ENCODE results near the gene PRCP.

PRCP gene

GRCh38 chr11:82810326-82810725, 89.9 kb downstream of the PRCP start:
- Histone ChIP-seq H3K79me1 (replicated peaks; ENCODE audit: low read length, poor library complexity, severe bottlenecking) (no peaks in the 10 kb centered on the region), H3K27ac (ENCODE audit: low read length, poor library complexity, severe bottlenecking) (no peak overlapping the region), H2BK15ac (ENCODE audit: low read depth, poor library complexity, severe bottlenecking) (no peak overlapping the region), H3K27me3 (ENCODE audit: control insufficient read depth in 1 of 2, insufficient read depth in 1 of 2, low read length in 2 of 2) (peaks cover 0 to 26% of the 10 kb centered on the region in 2 experiments), H2BK120ac (ENCODE audit: low read depth, low read length) (no peak overlapping the region), H2AFZ (ENCODE audit: low read depth, low read length) (no peak overlapping the region), H3K9ac (ENCODE audit: low read length) (no peak overlapping the region), H3K36me3 (ENCODE audit: control insufficient read depth in 1 of 2, insufficient read depth in 2 of 2, low read depth in 1 of 2, low read length in 2 of 2) (no peaks in the 10 kb centered on the region), H3K4me2 (ENCODE audit: low read length, poor library complexity, severe bottlenecking) (no peak overlapping the region), H3K4me3 (ENCODE audit: insufficient read depth in 1 of 2, low read depth in 1 of 2, low read length in 2 of 2) (no peak overlapping the region), H3K4me1 (ENCODE audit: control insufficient read depth, insufficient read depth, low read depth, low read length) (peaks cover 3% of the 10 kb centered on the region), H2AK5ac (ENCODE audit: low read length, severe bottlenecking) (no peak overlapping the region), H3K4ac (ENCODE audit: low read depth in 1 of 2, low read length in 2 of 2) (no peak overlapping the region), H4K8ac (ENCODE audit: low read length) (no peak overlapping the region), H3K23ac (ENCODE audit: low read length in 2 of 2) (no peak overlapping the region), H3K18ac (ENCODE audit: low read depth in 1 of 2, low read length in 2 of 2) (no peak overlapping the region), H3K14ac (ENCODE audit: low read length in 2 of 2) (no peak overlapping the region), H2BK5ac (ENCODE audit: low read depth, low read length, poor library complexity, severe bottlenecking) (no peak overlapping the region), H4K91ac (ENCODE audit: low read length) (no peak overlapping the region), H3K9me3 (ENCODE audit: control insufficient read depth, low read length) (no peaks in the 10 kb centered on the region), H2BK12ac (ENCODE audit: low read length in 2 of 2) (no peak overlapping the region)
- peak; percentile 8 for DNase-seq
- no CpG with 5 or more reads among the region's 1 CpG for WGBS

GRCh38 chr11:82807646-82808045, 92.6 kb downstream of the PRCP start:
- Histone ChIP-seq H3K4me2 (ENCODE audit: low read length, poor library complexity, severe bottlenecking) (no peak overlapping the region), H3K18ac (ENCODE audit: low read depth in 1 of 2, low read length in 2 of 2) (no peak overlapping the region)
- WGBS = 88% methylated on average over 1 of the region's 3 CpGs

GRCh38 chr11:82802710-82803109, 97.5 kb downstream of the PRCP start:
- no peak for DNase-seq
- Histone ChIP-seq H2BK12ac (ENCODE audit: low read length in 2 of 2) (no peak overlapping the region), H3K23ac (ENCODE audit: low read length in 2 of 2) (no peak overlapping the region), H4K91ac (ENCODE audit: low read length) (no peak overlapping the region), H3K9ac (ENCODE audit: low read length) (no peak overlapping the region), H2BK5ac (ENCODE audit: low read depth, low read length, poor library complexity, severe bottlenecking) (no peak overlapping the region), H2BK15ac (ENCODE audit: low read depth, poor library complexity, severe bottlenecking) (no peak overlapping the region), H3K4me1 (ENCODE audit: control insufficient read depth, insufficient read depth, low read depth, low read length) (no peaks in the 10 kb centered on the region), H3K14ac (ENCODE audit: low read length in 2 of 2) (no peak overlapping the region), H2BK120ac (ENCODE audit: low read depth, low read length) (no peak overlapping the region), H3K79me1 (replicated peaks; ENCODE audit: low read length, poor library complexity, severe bottlenecking) (no peaks in the 10 kb centered on the region), H3K18ac (ENCODE audit: low read depth in 1 of 2, low read length in 2 of 2) (no peak overlapping the region), H2AK5ac (ENCODE audit: low read length, severe bottlenecking) (no peak overlapping the region), H3K4me2 (ENCODE audit: low read length, poor library complexity, severe bottlenecking) (no peak overlapping the region), H3K4ac (ENCODE audit: low read depth in 1 of 2, low read length in 2 of 2) (no peak overlapping the region), H3K27ac (ENCODE audit: low read length, poor library complexity, severe bottlenecking) (no peak overlapping the region), H4K8ac (ENCODE audit: low read length) (no peak overlapping the region), H3K4me3 (ENCODE audit: insufficient read depth in 1 of 2, low read depth in 1 of 2, low read length in 2 of 2) (no peak overlapping the region), H3K36me3 (ENCODE audit: control insufficient read depth in 1 of 2, insufficient read depth in 2 of 2, low read depth in 1 of 2, low read length in 2 of 2) (no peaks in the 10 kb centered on the region), H3K9me3 (ENCODE audit: control insufficient read depth, low read length) (no peaks in the 10 kb centered on the region), H2AFZ (ENCODE audit: low read depth, low read length) (no peak overlapping the region), H3K27me3 (ENCODE audit: control insufficient read depth in 1 of 2, insufficient read depth in 1 of 2, low read length in 2 of 2) (peaks cover 0 to 12% of the 10 kb centered on the region in 2 experiments)
- 44% methylated on average over 1 of the region's 1 CpG for WGBS

More at GRCh38 chr11:82807646-82808045, 92.6 kb downstream of the PRCP start:
- no peak overlapping the region for H3K23ac ChIP-seq (ENCODE audit: low read length in 2 of 2)
- no peak overlapping the region for H3K9ac ChIP-seq (ENCODE audit: low read length)
- no peak overlapping the region for H3K4ac ChIP-seq (ENCODE audit: low read depth in 1 of 2, low read length in 2 of 2)
- H2BK12ac ChIP-seq (ENCODE audit: low read length in 2 of 2) = no peak overlapping the region
- H2AFZ ChIP-seq (ENCODE audit: low read depth, low read length) = no peak overlapping the region
- H3K27me3 ChIP-seq (ENCODE audit: control insufficient read depth in 1 of 2, insufficient read depth in 1 of 2, low read length in 2 of 2) = peaks cover 0 to 13% of the 10 kb centered on the region in 2 experiments
- H3K4me1 ChIP-seq (ENCODE audit: control insufficient read depth, insufficient read depth, low read depth, low read length) = peaks cover 3% of the 10 kb centered on the region
- H3K79me1 ChIP-seq (replicated peaks; ENCODE audit: low read length, poor library complexity, severe bottlenecking) = no peaks in the 10 kb centered on the region
- no peak overlapping the region for H2BK120ac ChIP-seq (ENCODE audit: low read depth, low read length)
- no peak overlapping the region for H3K27ac ChIP-seq (ENCODE audit: low read length, poor library complexity, severe bottlenecking)
- H3K14ac ChIP-seq (ENCODE audit: low read length in 2 of 2) = no peak overlapping the region
- no peak overlapping the region for H3K4me3 ChIP-seq (ENCODE audit: insufficient read depth in 1 of 2, low read depth in 1 of 2, low read length in 2 of 2)
- no peak overlapping the region for H2BK15ac ChIP-seq (ENCODE audit: low read depth, poor library complexity, severe bottlenecking)
- no peak for DNase-seq
- no peaks in the 10 kb centered on the region for H3K36me3 ChIP-seq (ENCODE audit: control insufficient read depth in 1 of 2, insufficient read depth in 2 of 2, low read depth in 1 of 2, low read length in 2 of 2)
- H4K8ac ChIP-seq (ENCODE audit: low read length) = no peak overlapping the region
- no peak overlapping the region for H2AK5ac ChIP-seq (ENCODE audit: low read length, severe bottlenecking)
- H3K9me3 ChIP-seq (ENCODE audit: control insufficient read depth, low read length) = no peaks in the 10 kb centered on the region
- H4K91ac ChIP-seq (ENCODE audit: low read length) = no peak overlapping the region
- no peak overlapping the region for H2BK5ac ChIP-seq (ENCODE audit: low read depth, low read length, poor library complexity, severe bottlenecking)

- Histone ChIP-seq H3K18ac (ENCODE audit: low read depth in 1 of 2, low read length in 2 of 2) (no peak overlapping the region), H3K27ac (ENCODE audit: low read length, poor library complexity, severe bottlenecking) (no peak overlapping the region), H2AFZ (ENCODE audit: low read depth, low read length) (no peak overlapping the region), H3K4me3 (ENCODE audit: insufficient read depth in 1 of 2, low read depth in 1 of 2, low read length in 2 of 2) (no peak overlapping the region), H3K27me3 (ENCODE audit: control insufficient read depth in 1 of 2, insufficient read depth in 1 of 2, low read length in 2 of 2) (peaks cover 0 to 7% of the 10 kb centered on the region in 2 experiments), H3K14ac (ENCODE audit: low read length in 2 of 2) (no peak overlapping the region), H4K8ac (ENCODE audit: low read length) (no peak overlapping the region), H3K36me3 (ENCODE audit: control insufficient read depth in 1 of 2, insufficient read depth in 2 of 2, low read depth in 1 of 2, low read length in 2 of 2) (no peaks in the 10 kb centered on the region), H2BK120ac (ENCODE audit: low read depth, low read length) (no peak overlapping the region), H3K4me2 (ENCODE audit: low read length, poor library complexity, severe bottlenecking) (no peak overlapping the region), H3K4ac (ENCODE audit: low read depth in 1 of 2, low read length in 2 of 2) (no peak overlapping the region), H4K91ac (ENCODE audit: low read length) (no peak overlapping the region), H3K9ac (ENCODE audit: low read length) (no peak overlapping the region), H3K23ac (ENCODE audit: low read length in 2 of 2) (no peak overlapping the region), H3K9me3 (ENCODE audit: control insufficient read depth, low read length) (no peaks in the 10 kb centered on the region), H2BK12ac (ENCODE audit: low read length in 2 of 2) (no peak overlapping the region), H2BK5ac (ENCODE audit: low read depth, low read length, poor library complexity, severe bottlenecking) (no peak overlapping the region), H2BK15ac (ENCODE audit: low read depth, poor library complexity, severe bottlenecking) (no peak overlapping the region), H2AK5ac (ENCODE audit: low read length, severe bottlenecking) (no peak overlapping the region), H3K4me1 (ENCODE audit: control insufficient read depth, insufficient read depth, low read depth, low read length) (no peaks in the 10 kb centered on the region), H3K79me1 (replicated peaks; ENCODE audit: low read length, poor library complexity, severe bottlenecking) (no peaks in the 10 kb centered on the region)
- no peak for DNase-seq
- 73% methylated on average over 1 of the region's 3 CpGs for WGBS
Measured at GRCh38 chr11:82796998-82797961, 103.0 kb downstream of the PRCP start.
